Esophagus muscularis mucosa (tissue), 4 donors: ENCODE results near the gene CLCF1.

Source experiments
- EP300 ChIP-seq: sonication (generic); formaldehyde crosslinking; IDR thresholded peaks from one replicate; pipeline ENCODE4 v1.6.1; 2017; ENCODE audit warnings: antibody characterized with exemption
- POLR2A ChIP-seq: fragments of 450-650 bp; IDR thresholded peaks from one replicate; pipeline ENCODE4 v1.6.1; 2017; ENCODE audit warnings: antibody characterized with exemption, moderate library complexity, mild to moderate bottlenecking, low read depth
- POLR2AphosphoS5 ChIP-seq, 2 donors: sonication (generic); formaldehyde crosslinking; IDR thresholded peaks; one replicate each; pipeline ENCODE4 v1.6.1; 2017; ENCODE audit warnings: antibody characterized with exemption in 2 of 2
- TF ChIP-seq, protein P1 (sequence below), 3 experiments: fragments of 200-600 bp in 2 of 3; fragments of 450-650 bp in 1 of 3; sonication (generic) in 2 of 3; IDR thresholded peaks; one replicate each; pipeline ENCODE4 v1.5.1; 2017 to 2019; ENCODE audit warnings: antibody characterized with exemption in 3 of 3, mild to moderate bottlenecking in 2 of 3, moderate library complexity in 1 of 3

DNA sequence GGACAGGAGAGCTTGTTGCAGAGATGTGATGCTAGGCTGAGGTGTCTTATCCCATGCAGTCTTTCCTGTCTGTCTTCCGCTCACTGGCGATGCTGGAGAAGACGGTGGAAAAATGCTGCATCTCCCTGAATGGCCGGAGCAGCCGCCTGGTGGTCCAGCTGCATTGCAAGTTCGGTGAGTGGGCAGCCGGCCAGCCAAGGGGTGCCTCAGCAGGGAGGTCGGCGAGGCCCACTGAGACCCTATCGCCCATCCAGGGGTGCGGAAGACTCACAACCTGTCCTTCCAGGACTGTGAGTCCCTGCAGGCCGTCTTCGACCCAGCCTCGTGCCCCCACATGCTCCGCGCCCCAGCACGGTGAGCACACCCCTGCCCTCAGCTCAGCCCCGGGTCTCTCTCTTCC lies 20.0 kb upstream of the CLCF1 start:
- TF ChIP-seq, protein P1, sequence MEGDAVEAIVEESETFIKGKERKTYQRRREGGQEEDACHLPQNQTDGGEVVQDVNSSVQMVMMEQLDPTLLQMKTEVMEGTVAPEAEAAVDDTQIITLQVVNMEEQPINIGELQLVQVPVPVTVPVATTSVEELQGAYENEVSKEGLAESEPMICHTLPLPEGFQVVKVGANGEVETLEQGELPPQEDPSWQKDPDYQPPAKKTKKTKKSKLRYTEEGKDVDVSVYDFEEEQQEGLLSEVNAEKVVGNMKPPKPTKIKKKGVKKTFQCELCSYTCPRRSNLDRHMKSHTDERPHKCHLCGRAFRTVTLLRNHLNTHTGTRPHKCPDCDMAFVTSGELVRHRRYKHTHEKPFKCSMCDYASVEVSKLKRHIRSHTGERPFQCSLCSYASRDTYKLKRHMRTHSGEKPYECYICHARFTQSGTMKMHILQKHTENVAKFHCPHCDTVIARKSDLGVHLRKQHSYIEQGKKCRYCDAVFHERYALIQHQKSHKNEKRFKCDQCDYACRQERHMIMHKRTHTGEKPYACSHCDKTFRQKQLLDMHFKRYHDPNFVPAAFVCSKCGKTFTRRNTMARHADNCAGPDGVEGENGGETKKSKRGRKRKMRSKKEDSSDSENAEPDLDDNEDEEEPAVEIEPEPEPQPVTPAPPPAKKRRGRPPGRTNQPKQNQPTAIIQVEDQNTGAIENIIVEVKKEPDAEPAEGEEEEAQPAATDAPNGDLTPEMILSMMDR (IDR thresholded peaks at IDR 0.05) = no peak
- TF ChIP-seq POLR2AphosphoS5 (IDR thresholded peaks at IDR 0.05) = no peak
- no peak for TF ChIP-seq POLR2A
- no peak for TF ChIP-seq EP300
